HG03108 (cell line): ENCODE measurements around the gene CFH.
A peak's percentile ranks its signal among the peaks of the same experiment; 100 is the strongest.
"Not testable (repeated sequence)": the region's sequence is repeated elsewhere in the genome, so short reads cannot be mapped to it uniquely, and the experiment has no call there.

ENCODE experiments used
- ATAC-seq: cut with Tn5 transposase; IDR thresholded peaks from one replicate; pipeline ENCODE4 v1.9.1; 2021; ENCODE audit warnings: moderate library complexity; ENCODE audit not compliant: unreplicated experiment

Gene CFH

GRCh38 chr1:196661345-196661744, 9.5 kb downstream of the CFH start:
- no peak for ATAC-seq

- no peak for ATAC-seq
Observed at GRCh38 chr1:196667131-196667530, 15.3 kb downstream of the CFH start.

- ATAC-seq, result no peak
Observed at GRCh38 chr1:196669051-196669450, 17.2 kb downstream of the CFH start.

DNA sequence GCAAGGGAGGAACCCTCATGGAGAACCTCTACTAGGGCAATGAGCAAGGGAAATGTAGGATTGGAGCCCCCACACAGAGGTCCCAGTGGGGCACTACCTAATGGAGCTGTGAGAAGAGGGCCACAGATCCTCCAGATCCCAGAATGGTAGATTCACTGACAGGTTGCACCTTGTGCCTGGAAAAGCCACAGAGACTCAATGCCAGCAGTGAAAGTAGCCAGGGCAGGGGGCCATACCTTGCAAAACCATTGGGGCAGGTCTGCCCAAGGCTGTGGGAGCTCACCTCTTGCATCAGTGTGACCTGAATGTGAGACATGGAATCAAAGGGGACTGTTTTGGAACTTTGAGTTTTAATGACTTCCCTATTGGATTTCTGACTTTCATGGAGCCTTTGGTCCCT, 17.9 kb downstream of the CFH start:
- ATAC-seq, result no peak

GRCh38 chr1:196674908-196675307, 23.1 kb downstream of the CFH start:
- no peak for ATAC-seq

- no peak for ATAC-seq
Observed at GRCh38 chr1:196677781-196678509, 26.1 kb downstream of the CFH start.

- ATAC-seq, result no peak
Observed at GRCh38 chr1:196678510-196678884, 26.7 kb downstream of the CFH start.

- ATAC-seq, result no peak
Observed at GRCh38 chr1:196680107-196680506, 28.3 kb downstream of the CFH start.

- no peak for ATAC-seq
Observed at GRCh38 chr1:196684476-196684875, 32.6 kb downstream of the CFH start.

DNA sequence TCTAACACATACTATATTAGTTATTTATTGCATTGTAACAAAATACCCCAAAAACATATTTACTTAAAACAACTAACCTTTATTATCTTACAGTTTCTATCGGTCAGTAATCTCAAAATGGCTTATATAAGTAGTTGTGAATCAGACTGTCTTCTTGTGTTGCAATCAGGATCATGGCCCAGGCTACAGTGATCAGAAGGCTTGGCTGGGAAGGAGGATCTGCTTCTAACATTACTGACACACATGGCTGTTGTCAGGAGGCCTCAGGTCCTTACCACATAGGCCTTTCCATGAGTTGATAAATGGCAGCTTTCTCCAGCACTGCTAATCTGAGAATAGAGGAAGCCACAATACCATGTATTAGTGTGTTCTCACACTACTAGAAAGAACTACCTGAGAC, 33.7 kb downstream of the CFH start:
- no peak for ATAC-seq

- ATAC-seq, result no peak
Observed at GRCh38 chr1:196689001-196689400, 37.2 kb downstream of the CFH start.

DNA sequence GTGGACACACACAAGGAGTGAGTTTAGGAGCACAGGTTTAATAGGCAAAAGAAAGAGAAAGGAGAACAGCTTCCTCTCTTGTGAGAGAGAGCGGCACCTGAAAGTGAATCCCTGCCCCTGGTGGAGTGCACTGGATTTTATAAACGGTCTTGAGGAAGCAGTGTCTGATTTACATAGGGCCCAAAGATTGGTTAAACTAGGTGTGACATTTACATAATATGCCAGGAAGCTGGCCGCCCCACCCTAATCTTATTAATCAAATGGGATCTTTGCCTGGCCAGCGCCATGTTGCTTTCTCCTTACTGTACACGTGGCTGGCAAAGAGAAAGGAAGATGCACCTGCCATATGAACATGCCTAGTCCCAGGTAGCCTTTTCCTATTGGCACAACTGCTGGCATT, 38.7 kb downstream of the CFH start:
- ATAC-seq, result no peak

DNA sequence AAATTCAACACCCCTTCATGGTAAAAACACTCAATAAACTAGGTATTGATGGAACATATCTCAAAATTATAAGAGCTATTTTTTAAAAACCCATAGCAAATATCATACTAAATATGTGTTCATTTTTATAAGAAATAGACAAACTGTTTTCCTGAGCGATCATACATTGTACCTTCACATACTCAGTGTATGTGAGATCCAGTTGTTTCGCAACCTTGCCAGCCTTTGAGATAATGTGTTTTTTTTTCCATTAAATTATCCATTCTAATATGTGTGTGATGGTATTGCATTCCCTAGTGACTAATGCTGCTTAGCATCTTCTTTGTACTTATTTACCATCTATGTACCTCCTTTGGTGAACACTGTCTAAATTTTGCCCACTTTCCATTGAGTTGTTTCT, 47.1 kb downstream of the CFH start:
- ATAC-seq, result no peak

DNA sequence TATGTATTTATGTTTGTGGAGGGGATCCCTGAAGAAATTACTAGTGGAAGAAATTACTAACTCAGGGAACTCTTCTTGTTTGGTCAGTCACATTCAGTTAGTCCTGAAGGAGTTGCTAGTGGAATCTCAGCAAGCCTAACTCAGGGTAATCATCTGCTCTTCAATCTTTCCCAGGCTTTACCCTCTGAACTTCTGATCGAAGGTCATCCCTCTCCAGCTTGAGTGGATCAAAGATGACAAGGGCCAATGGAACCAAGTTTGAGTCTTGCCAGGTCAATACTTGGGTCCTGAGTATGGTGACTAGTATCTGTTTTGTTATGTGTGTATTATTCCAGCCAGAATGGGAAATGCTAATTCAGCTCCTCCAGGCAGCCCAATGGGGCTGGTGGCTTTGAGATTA, 49.3 kb downstream of the CFH start:
- no peak for ATAC-seq

DNA sequence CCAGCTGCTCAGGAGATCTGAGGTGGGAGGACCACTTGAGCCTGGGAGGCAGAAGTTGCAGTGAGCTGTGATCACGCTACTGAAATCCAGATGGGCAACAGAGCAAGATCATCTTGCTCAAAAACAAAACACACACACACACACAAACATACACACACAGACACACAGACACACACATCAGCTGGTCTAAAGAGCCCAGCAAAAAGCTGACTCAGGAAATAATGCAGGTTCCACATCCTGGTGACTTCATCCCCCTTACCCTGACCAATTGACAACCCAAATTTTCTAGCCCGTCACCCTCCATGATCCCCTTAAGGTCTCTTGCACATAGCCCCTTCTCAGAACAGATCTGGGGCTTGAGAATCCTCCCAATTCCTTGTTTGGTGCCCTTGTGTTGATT, 58.0 kb downstream of the CFH start:
- ATAC-seq, result not testable (repeated sequence)

DNA sequence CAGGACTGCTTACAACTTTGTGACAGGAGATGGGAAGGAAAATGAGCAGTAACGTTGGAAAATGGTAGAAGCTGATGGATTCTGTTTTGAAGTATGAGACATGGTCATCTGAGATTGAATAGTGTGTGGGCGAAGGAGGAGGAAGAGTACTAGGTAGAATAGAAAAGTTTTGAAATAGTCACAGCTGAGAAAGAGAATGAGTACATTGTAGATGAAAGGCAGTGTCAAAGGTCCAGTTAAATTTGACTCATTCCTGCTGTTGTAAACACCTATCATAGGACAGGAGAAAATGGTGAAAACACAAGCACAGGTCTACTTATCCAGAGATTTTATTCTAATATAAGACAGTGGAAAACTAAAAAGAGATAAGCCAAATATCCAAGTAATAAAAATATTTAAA, 66.0 kb downstream of the CFH start:
- ATAC-seq, result no peak

- ATAC-seq, result peak; percentile 97
Observed at GRCh38 chr1:196723325-196724185, 71.7 kb downstream of the CFH start.

DNA sequence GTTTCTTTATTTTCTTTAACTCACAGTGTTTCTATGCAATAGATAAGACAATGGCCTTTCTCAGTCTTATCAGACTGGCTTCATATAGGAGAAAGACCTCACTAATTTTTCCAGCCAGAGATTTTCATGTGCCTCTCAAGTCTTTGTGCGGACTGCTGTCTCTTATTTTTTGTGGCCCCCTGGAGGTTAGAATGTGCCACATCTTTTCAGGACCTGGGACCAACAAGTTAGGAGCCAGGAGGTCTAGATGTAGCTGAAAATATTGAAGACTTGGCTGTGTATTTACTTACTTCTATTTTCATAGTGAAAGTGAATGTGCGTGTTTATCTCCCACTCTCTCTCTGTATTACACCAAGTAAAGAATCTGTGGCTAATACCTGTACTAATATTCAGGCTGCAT, 80.7 kb downstream of the CFH start:
- ATAC-seq, result no peak

GRCh38 chr1:196733091-196733970, 81.5 kb downstream of the CFH start:
- ATAC-seq, result no peak

DNA sequence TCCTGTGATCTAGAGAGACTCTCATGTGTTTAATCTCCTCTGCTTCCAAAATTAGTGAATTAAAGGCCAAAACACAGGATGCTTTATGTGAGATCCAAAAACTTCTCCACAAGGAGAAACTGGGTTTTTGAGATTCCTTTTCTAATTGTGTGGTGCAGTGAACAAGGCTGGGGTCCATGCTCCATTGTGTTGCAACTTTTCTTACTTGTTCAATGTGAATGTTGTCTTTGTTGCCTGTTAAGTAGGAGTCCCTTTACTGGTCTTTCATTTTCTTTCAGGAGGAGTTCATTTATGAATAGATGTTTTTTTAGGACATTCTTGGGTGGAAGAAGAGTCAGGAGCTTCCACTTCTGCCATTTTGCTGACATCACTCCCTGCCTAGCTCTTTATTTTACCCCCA, 82.2 kb downstream of the CFH start:
- no peak for ATAC-seq

DNA sequence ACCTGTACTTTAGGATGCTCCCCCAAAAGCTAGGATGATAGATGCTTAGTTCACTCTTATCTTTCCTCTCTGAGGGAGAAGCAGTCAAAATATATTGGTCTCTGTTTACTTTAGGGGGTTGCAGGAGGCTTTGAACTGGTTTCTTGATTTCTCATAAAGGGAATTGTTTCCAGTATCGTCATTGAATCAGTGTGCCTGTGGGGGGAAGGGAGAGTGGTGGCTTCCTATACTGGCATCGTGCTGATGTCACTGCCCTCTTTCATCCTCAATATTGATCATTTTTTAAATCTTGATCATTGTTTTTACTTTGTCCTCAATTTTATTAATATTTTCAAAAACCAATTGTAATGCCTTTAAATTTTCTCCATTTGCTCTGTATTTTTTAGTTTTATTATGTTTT, 82.6 kb downstream of the CFH start:
- no peak for ATAC-seq
